Esophagus mucosa (tissue), 1 donor: Measurements from ENCODE around the gene MTCL1. TPM values are rescaled to one million over a fixed set of nuclear protein-coding genes. Genes with fewer than 3 reads are reported as not detected.
A peak's percentile ranks its signal among the peaks of the same experiment; 100 is the strongest.

Experiments
- ATAC-seq: fragments of 200-7000 bp; cut with Tn5 transposase; one replicate; pipeline ENCODE4 v1.9.1; 2020
- total RNA-seq: library from RNA; stranded (reverse); gene quantifications from one replicate; pipeline ENCODE4 v1.2.4, GENCODE V29; 2023
- donor health status: DM: yes; HTN: yes; CAD: no.

Gene MTCL1
- total RNA-seq, 1 donor from 2014 or later, result 9.9 TPM

DNA sequence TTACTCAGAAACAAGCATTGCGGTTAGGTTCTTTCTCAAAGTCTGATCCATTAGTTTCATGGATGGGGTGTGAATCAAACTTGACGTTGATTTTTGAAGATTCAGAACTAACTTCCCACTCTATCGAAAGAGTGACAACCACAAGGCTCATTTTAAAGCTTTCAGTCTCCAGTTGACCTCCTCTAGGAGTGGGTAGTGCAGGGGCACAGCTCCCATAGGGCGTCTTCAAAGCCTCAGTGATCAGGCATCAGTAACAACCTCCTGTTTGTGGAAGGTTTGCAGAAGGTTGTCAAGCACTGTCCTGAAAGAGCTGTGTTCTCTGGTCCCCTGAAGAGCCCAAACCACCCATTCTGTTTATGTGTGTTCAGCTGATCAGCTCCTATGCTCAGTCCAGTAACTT is 10.2 kb downstream of the MTCL1 start:
- ATAC-seq, result no peak

DNA sequence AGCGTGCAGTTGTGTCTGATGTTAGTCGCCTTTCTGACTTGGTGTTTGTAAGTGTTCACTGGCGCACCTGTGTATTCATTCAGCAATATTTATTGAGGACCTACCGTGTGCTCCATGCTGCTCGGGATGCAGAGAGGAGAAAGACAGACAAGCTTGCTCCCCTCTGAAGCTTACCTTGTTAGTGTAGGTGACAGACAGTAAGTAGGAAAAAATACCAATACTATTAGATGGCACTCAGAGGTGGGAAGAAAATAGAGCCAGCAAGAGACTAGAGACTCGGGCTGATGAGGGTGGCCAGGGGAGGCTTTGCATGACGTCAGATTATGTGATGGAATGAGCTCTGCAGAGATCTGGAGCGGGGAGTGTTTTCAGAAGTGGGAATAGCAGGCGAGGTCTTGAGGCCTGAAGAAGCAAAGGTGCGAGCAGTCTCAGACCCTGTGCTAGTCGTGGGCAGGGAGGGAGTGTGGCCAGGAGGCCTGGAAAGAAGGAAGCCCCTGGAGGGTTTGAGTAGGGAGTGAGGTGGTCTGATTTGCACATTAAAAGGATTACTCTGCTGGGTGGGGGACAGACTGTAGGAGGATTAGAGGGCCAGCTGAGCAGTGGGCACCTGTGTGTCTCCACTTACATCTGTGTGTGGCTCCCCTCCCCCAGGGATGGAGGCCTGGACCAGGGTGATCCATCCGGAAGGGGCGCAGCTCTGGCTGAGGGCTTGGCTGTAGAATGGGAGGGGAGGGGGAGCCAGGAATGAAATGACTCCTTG is 11.8 kb downstream of the MTCL1 start:
- peak; percentile 20 for ATAC-seq

DNA sequence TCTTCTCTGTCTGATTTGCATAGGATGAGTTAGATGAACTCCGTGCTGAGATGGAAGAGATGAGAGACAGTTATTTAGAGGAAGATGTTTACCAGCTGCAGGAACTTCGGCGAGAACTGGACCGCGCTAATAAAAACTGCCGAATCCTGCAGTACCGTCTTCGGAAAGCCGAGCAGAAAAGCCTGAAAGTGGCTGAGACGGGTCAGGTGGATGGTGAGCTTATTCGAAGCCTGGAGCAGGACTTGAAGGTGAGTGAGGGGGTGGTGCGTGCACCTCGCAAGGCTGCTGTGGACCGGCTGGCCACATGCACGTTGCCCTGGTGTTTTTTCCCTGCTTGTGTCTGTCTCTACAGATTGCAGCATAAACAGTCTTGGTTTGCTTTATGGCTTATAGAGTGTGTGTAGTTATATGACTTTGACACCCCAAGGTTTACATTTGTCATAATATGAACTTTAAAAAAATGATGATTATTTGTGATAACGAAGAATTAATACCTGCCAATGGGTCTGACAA is 13.1 kb downstream of the MTCL1 start:
- ATAC-seq, result no peak

DNA sequence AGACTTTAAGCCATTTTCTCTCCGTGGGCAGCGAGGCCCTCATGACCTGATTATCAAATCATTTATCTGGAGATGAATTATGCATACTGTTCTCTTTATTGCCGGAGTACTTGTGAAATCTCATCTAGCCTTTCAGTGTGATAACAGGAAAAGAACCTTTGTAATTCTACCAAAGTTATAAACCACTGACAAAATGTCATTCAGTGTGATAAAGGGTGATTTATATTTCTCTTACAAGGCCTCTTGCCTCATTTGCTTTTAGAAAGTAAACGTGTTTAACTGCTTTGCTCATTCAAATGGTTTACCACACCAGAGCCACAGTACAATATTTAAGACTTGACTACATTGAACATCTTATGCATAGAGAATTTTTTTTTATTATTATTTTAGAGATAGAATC is 13.8 kb downstream of the MTCL1 start:
- ATAC-seq, result no peak

DNA sequence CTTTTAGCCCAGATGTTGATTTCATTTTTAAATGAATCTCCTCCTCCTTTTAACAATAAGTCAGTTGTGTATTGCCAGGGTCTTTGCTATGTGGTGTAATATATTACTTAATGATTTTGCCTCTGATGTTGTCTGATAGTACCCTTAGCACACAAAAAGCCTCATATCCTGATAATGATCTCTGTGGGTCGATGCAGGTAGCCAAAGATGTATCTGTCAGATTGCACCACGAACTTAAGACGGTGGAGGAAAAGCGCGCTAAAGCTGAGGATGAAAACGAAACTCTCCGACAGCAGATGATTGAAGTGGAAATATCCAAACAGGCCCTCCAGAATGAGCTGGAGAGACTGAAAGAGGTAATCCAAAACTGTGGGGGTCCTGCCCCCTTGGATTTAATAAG is 14.8 kb downstream of the MTCL1 start:
- no peak for ATAC-seq

DNA sequence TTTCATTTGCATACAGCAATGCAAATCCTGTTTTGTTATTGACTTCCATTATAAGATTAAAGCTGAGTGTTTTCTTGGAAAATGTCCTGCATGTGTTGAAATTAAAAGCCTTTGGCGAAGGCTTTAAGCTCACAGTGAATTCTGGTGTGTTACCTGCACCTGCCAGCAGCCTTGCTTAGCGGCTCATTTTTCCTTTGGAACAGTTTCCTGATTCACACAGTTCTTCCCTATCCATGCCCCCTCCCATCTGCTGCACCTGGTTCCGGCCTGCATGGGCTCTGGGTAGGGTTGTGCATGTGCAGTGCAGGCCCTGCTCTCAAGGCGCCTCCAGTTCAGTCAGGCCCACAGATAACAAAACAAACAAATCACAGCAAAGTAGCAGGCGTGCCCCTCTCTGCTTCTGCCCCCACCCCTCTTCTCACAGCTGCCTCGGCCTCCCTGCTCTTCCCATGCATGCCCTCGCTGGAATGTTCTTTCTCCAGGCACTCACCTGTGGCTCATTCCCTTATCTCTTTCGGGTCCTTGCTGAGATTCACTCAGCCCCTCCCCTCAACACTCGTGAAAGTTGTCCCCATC is 15.8 kb downstream of the MTCL1 start:
- ATAC-seq, result peak; percentile 38

DNA sequence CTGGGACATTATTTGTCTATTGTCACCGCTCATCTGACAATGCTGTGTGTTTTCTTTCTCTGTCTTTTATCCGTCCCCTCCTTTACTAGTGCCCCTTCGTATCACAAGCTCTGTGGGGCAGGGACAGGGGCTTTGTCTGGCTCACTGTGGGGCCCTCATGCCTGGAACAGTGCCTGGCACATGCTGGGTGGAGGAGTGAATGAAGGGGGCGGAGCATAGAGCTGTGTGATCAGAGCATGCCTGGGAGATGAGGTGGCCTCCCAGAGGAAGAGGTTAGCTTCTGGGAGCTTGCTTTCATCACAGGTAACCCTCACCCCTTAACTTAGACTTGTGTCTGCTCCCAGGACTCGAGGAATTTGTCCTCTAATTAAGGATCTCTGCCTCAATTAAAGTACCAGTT is 16.4 kb downstream of the MTCL1 start:
- peak; percentile 58 for ATAC-seq

DNA sequence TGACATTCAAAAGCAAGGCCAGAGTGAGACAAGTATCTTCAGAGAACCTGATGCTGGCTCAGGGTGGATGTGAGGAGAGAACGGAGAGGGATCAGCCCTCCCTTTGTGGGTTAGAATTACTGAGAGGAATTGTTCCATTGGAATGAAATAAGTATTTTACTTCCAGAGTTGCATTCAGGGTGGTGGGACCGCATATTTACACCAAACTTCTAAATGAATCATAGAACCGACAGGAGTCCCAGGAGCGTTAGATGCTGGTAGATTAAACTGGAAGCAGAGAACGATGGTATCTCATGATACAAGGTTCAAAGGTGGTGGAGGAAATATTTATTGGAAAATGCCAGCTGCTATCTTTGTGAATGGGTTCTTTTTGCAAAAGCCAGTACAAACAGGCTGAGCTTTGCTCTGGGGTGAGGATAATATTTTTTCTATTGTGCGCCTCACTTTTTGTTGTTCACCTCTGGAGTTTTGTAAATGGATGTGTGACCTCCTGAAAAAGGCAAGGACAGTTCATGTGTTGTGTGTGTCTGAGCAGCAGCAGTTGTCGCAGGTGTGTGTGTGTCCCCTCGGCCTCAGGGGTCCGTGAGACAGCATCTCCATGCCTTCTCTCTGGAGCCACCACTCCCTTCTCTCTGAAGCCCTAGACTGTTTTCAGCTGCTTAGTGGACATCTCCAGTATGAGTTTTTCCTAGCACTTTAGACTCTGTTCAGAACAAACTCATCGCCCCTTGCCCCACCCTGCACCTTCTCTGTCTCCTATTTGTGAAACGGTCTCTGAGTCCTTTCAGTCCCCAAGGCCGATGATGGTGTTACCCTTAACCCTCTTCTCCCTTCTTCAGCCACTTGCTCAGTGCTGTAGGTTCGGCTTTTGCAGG is 17.8 kb downstream of the MTCL1 start:
- ATAC-seq, result no peak

DNA sequence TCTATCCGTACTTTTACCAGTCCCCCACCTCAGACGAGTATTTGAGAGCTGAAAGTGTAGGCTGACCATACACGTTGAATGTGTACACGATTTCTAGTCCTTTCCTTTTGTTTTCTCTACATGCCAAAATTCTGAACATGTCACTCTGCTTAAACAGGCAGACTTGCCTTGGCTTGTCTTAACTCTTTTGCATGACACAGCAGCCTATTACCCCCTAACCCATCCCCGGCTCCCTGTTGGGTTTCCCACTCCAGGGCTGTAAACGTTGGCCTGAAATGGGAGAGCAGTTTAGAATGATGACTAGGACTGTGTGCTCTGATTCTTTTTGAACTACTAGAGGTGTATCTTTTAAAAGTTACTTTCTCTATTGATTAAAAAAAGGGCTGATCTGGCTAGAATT is 19.1 kb downstream of the MTCL1 start:
- ATAC-seq, result peak; percentile 31

DNA sequence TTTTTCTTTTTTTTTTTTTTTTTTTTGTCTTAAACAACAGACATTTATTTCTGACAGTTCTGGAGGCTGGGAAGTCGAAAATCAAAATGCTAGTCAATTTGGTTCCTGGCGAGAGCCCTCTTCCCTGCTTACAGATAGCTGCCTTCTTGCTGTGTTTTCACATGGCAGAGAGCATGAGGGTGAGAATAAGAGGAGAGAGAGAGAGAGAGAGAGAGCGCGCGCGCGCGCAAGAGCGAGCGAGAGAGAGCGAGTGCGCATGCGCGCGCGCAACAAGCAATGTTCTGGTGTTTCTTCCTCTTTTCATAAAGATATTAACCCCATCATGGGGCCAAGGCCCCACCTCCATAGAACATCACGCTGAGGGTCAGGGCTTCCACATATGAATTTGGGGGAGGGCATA is 20.9 kb downstream of the MTCL1 start:
- ATAC-seq, result no peak

DNA sequence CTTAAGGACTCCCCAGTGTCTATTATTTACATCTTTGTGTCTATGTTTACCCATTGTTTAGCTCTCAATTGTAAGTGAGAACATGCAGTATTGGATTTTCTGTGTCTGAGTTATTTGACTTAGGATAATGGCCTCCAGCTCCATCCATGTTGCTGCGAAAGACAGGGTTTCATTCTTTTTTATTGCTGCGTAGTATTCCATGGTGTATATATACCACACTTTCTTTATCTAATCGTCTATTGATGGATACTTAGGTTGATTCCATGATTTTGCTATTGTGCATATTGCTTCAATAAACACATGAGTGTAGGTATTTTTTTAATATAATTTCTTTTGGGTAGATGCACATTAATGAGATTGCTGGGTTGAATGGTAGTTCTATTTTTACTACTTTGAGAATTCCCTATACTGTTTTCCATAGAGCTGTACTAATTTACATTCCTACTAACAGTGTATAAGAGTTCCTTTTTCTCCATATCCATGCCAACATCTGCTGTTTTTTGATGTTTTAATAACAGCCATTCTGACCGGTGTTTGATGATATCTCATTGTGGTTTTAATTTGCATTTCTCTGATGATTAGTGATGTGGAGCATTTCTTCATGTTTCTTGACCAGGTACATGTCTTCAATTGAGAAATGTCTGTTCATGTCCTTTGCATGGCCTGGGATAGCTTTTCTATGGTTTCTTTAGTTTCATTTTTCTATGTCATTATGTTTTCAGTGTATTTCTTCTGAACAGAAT is 21.8 kb downstream of the MTCL1 start:
- ATAC-seq, result no peak

DNA sequence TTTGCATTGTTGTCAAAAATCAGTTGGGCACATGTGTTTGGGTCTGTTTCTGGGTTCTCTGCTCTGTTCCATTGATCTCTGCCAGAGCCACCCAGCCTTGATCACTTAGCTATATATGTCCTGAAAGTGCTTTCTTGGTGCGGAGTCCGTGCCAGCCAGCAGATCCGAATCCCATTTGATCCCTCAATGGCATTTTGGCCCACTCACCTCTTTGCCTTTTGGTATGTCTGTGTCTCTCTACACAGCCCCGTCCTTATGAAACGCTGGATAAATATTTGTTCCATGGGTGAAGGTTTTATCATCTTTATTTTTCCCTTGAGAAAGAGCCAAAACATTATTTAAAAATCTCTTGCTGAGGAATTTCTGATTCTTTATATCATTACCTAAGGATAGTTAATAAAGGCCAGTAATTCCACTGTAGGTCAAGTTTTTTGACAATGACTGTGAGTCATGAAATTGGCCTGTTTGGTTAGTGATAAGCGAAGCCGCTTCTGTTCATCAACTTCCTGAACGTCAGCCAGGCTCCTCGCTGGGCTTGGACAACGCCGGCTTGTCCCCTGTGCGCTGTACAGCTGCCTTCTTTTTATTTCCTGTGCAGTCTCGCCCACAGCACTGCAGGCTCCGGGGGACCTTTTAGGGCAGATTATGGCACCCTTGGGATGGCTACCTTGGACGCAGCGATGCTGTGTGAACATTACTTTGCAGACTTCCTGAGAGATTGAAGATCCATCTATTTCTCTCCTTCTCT is 24.9 kb downstream of the MTCL1 start:
- ATAC-seq, result peak; percentile 48

DNA sequence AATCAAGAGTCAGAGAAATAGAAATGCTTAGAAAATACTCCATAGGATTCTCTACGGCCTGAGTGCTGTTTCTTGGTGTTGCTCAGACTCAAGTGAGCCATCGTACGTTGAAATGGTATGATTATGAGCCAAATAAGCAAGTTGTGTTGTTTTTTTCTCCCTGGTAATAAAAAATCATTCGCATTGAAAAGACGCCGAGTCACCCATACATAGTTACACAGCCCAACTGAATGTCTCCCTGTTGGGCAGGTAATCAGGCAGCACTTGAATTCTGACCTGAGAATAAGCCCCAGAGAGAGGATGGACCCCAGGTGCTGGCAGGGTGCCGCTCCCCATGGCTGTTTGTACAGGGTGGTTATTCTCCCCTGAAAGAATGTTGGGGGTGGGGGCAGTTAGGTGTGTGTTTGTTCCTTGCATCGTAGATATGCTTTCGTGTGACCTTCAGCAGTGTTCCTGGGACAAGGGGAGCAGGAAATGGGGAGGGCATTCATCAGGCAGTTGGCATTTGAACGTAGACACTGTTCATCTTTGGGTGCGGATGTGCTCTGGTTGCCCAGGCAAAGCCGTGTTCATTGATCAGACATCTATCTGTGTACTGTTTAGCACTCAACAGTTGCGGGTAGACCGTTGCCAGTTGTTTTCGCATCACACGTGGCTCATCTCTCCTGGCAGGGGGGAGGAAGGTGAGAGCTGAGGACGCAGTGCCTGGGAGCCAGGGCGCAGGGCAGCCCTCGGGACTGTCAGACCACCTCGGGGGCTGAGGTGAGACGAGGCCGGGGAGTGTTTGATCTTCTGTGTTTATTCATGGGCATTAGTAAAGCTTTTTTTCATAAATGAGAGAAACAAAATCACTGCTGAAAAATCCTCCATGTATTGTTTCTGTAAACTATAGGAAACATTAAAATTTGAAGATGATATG is 27.3 kb downstream of the MTCL1 start:
- ATAC-seq, result no peak

DNA sequence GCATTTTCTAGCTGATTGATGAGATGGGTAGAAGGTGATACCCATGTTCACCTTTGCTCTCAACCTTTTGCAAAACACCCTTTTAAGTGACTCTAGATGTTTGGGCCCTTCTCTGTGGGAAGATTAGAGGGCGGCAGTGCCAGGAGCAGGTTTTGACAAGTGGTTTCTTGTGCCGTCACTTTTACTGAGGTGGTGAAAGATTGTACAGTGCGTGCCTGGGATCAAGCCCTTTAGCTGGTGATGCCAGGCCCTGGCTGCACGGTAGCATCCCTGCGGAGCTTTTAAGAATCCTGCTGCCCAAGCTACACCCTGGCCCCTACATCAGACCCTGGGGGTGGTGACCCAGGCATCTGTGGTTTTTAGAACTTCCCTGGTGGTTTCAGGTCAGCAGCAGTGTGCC is 29.1 kb downstream of the MTCL1 start:
- ATAC-seq, result peak; percentile 67

DNA sequence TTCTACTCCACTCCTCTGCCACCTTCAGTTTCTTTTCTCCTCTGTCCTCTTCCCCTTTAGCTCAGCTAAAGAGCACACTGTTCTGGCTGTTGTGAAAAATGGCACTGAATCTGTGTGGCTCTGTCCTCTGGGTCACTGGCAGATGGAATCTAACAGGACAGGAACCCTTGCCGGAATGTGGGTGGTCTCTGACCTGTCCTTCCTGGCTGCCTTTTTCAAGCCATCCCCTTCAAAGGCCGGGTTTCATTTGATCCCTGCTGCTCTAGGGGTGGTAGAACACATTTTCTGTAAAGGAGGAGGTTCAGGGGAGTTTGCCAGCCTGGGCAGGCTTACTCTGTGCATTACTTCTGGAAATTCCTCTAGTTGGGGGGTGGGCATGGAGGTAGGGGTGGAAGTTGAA is 29.9 kb downstream of the MTCL1 start:
- ATAC-seq, result no peak

DNA sequence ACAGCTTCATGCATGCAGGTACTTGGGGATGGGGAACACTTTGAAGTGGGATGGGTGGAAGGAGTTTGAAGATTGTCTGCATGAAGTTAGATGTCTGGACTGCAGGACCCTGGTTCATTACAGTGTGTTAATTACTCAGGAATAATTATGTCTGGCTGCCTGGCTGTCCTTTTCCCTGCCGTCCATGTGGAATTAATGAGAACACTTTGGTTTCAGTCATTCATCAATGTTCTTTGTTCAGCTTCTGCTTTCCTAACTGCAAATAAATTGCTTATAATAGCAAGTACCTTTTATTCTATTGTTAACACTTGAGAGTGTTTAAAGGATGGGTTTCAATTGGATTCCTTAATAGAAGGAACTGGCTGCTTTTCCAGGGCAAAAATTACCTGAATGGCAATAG is 35.8 kb downstream of the MTCL1 start:
- ATAC-seq, result no peak

DNA sequence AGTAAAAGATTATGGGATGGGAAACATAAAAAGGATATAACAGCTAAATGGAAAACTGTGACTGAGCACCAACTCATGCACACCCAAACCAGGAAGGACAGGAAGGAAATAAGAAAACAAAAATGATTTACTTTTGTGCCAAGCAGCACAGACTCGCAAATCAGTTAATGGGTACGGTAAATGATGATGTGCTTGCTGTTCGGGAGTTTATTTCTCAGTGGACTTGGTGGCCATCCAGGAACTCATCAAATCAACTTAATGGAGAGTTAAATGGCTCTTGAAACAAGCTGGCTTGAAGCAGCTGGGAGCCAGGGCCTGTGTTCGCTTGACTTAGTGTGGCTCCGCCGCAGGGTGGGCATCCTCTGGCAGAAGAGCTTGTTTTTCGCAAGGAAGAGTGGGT is 36.2 kb downstream of the MTCL1 start:
- no peak for ATAC-seq

DNA sequence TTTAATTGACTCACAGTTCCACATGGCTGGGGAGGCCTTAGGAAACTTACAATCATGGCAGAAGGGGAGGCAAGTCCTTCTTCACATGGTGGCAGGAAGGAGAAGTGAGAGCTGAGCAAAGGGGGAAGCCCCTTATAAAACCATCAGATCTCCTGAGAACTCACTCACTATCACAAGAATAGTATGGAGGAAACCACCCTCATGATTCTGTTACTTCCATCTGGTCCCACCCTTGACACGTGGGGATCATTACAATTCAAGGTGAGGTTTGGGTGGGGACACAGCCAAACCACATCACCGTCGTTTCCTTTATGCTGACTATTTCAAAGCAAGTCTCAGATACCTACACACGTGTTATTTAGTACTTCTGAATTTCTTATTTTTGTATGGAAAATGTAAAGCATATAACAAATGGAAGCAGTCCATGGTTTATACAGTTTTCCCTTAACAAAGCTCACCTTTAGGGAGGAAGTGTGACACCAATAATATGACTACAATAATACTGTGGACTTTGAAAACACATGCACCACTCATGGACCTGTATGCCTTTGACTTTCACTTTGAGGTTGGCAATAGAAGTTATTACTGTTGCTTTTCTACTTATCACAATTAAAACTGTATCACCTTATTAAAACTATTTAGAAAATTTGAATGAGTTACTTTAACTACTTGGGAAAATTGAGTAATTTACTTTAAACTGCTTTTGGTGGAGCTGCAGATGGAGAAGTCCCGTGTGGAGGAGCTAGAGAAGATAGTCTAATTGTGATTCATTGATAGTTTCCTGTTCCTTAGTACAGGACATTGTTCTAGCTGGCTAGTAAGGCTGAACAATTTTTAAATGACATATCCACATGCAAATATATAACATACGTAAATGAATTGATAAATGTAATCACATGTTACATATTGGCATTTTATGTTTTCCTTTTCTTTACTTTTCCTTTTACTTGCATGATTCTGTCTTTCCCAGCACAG is 37.3 kb downstream of the MTCL1 start:
- no peak for ATAC-seq

DNA sequence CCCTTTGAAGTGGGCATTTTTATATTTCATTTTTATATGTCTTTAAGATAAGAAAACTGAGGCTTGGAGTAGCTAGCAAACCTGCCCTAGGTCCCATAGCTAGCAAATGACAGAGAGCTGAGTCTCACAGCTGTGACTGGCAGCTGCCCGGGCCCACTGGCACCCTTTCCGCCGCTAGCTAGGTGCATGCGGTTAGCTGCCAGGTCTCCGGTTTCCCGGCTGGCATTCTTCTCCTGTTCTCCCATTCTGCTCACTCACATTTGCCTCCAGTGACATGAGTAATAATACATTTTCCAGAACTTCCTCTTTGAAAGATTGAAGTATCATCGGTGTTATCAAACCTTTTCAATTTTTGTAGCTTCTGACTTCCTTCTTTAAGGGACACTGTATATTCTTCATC is 38.7 kb downstream of the MTCL1 start:
- ATAC-seq, result no peak

DNA sequence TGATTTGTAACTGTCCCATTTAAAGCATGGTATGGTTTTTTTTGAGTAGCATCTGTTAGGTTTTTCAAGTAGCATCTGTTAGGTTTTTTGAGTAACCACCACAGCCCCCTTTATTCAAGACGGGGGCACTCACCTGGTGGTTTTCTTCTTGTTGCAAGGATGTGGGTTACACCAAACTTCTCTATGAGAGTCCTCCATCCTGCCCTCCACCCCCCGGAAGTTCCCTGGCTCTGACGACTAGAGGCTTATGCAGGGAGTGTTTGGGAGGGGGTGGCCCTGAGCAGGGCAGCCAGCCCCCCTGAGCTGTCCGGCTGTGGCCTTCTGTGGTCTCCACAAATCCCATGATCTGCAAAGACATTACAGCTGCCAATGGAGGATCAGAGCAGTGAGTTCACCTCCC is 39.3 kb downstream of the MTCL1 start:
- no peak for ATAC-seq
